Fibroblast of villous mesenchyme (primary cell): ENCODE results near the gene ABLIM1. TPM values are rescaled to one million over a fixed set of nuclear protein-coding genes. Genes with fewer than 3 reads are reported as not detected.

ENCODE experiments used
- DNase-seq: peaks from one replicate; pipeline ENCODE4 v3.0.0-alpha.2; 2010; ENCODE audit warnings: low read depth
- H3K4me3 ChIP-seq: 2 replicates; pipeline ENCODE4 v1.5.1; 2011; ENCODE audit warnings: low read depth, mild to moderate bottlenecking, low read length
- CTCF ChIP-seq: IDR thresholded peaks from 2 replicates; pipeline ENCODE4 v1.5.1; 2012; ENCODE audit warnings: low read depth, mild to moderate bottlenecking, low read length; ENCODE audit not compliant: insufficient read depth
- total RNA-seq: library from RNA; depleted of rRNA; stranded (reverse); fragments of >200 nt; gene quantifications from 2 replicates; pipeline ENCODE4 v1.2.3, GENCODE V29; 2012

Gene ABLIM1
- total RNA-seq, 1 donor: 18.6 TPM

- H3K4me3 ChIP-seq: no peak overlapping the region
- no peak for TF ChIP-seq CTCF
- DNase-seq: no peak
Measured at GRCh38 chr10:114624951-114625780, 32.9 kb downstream of the ABLIM1 start.

GRCh38 chr10:114624422-114624821 lies 33.7 kb downstream of the ABLIM1 start:
- no peak for TF ChIP-seq CTCF
- DNase-seq: no peak
- H3K4me3 ChIP-seq: no peak overlapping the region

- no peak for TF ChIP-seq CTCF
- no peak overlapping the region for H3K4me3 ChIP-seq
- DNase-seq: peak; percentile 84
Measured at GRCh38 chr10:114623661-114624294, 34.3 kb downstream of the ABLIM1 start.

GRCh38 chr10:114623155-114623554 lies 34.9 kb downstream of the ABLIM1 start:
- no peak overlapping the region for H3K4me3 ChIP-seq
- no peak for TF ChIP-seq CTCF
- DNase-seq: no peak

GRCh38 chr10:114618722-114619121 lies 39.4 kb downstream of the ABLIM1 start:
- no peak for DNase-seq
- no peak overlapping the region for H3K4me3 ChIP-seq
- no peak for TF ChIP-seq CTCF

- no peak for TF ChIP-seq CTCF
- no peak overlapping the region for H3K4me3 ChIP-seq
- no peak for DNase-seq
Measured at GRCh38 chr10:114616516-114616915, 41.6 kb downstream of the ABLIM1 start.
